Activated CD4-positive, alpha-beta T cell treated with anti-CD3 and anti-CD28 coated beads for 24 hours (primary cell): ENCODE data around the gene RGS3.

Source experiments
- DNase-seq, 2 donors: peaks; one replicate each; pipeline ENCODE4 v3.0.0-alpha.2; 2020; ENCODE audit warnings: low read depth in 2 of 2

Gene RGS3

GRCh38 chr9:113570749-113571711 lies 107.5 kb downstream of the RGS3 start:
- DNase-seq = no peak

DNA sequence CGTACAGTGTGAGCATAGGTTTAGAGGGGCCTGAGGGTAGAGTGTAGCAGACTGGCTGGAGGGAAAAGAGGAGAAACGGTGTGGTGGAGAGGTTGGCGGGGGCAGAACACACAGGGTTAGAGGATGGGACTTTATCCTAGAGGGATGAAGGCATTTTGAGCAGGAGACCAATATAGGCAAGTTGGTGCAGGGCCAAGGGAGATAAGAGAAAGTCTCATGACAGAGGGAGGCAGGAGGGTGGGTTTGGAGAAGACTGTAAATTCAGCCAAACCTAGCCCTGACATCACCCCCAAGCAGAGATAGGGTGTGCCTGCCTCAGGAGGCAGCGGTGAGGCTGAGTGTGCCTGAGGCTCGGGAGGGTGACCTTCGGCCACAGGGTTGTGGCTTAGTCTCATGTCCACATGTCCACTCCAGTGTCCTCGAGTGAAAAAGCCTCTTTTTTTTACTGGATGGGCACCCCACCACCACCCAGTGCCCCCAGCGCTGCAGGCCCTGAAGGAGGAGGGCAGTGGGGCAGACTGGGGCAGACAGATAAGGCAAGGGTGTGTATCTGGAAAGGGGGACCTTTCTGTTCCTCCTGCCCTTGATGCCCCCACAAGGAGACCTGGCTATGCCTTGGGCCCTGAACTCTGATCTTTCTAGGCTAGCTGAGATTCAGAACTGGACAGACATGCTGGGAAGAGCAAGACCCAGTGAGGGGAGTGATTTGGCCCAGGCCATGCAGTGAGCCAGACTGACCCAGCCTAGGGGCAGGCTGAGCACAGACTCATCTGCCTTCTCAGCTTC lies 108.7 kb downstream of the RGS3 start:
- DNase-seq = no peak

DNA sequence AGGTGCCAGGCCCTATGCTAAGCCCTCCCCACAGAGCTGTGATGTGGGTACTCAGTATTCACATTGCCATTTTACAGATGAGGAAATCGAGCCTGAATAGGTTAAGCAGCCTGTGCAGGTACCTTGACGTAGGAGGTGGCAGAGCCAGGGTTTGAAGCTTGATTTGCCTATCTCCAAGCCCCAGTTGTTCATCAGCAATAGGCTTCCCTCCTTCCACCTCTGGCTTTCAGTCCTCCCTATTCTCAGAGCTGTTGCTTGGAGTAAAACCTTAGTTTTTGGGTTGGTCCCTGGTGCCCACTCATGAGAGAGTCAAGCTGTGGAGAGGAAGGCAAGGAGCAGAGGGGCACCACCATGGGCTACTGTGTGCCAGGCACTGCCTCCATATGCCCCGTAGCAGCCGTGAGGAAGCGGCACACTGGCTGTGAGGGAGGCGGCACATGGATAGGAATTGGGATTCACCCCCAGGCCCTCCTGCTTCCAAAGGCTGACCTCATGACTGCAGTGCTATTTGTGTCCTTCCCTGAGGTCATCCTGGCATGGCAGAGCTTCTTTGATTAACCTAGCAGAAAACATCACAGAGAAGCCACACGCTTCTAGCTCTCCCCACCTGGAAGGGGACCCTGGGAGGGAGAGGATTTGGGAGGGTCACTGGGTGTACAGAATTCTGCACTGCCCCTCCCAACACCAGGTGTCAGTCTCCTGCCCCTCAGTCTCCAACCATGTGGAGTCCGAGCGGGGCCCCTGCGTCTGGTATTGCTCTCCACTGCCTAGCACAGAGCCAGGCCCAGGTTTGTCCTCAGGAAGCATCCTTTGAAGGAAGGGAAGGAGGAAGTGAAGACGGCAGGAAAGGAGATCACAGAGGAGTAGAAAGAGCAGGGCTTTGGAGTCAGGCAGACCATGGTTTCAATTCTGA lies 109.8 kb downstream of the RGS3 start:
- DNase-seq = no peak

DNA sequence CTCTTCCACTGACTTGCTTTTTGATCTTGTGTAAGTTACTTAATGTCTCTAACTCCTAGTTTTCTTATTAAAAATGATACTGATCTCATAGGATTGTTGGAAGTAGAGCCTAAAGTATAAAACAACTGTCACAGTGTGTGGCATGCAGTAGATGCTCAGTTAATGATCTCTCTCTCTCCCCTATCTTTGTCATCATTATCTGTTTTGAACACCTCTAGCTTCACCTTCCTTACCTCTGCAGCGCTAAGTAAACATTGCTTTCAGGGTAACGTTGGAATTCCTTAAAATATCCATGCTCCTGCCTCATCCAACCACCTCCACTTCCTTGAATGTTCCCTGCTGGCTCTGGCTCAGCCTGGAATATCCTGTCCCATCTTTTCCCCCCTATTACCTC lies 110.4 kb downstream of the RGS3 start:
- DNase-seq = no peak

GRCh38 chr9:113574441-113575262 lies 111.1 kb downstream of the RGS3 start:
- no peak for DNase-seq

GRCh38 chr9:113577525-113578261 lies 114.2 kb downstream of the RGS3 start:
- DNase-seq = no peak

DNA sequence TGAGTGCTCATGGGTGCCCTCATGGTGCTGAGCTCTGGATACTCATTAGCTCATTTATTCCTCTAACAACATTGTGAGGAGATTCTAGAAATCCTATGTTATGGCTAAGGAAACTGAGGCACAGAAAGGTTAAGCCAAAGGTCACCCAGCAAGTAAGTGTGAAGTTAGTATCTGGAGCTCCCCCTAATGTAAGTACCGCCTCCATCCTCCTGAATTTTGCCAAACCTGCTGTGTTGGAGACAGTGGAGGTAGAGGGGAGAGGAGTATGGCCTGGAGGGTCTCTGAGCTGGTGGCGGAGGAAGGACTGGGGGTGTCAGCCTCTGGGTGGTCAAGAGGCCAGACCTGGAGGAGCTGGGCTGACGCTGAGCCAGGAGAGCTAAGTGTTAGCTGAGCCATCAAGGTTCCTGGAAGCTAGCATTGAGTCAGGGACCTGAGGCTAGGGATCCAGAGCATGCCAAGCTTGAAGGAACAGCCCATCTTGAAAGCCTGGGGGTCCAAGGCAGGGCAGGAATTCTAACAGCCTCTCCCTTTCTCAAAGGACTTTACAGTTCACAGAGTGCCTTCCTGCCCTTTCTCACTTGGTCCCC lies 114.8 kb downstream of the RGS3 start:
- DNase-seq = no peak

- DNase-seq = peak; percentile 64 to 75
Measured at GRCh38 chr9:113578882-113579282, 115.4 kb downstream of the RGS3 start.

DNA sequence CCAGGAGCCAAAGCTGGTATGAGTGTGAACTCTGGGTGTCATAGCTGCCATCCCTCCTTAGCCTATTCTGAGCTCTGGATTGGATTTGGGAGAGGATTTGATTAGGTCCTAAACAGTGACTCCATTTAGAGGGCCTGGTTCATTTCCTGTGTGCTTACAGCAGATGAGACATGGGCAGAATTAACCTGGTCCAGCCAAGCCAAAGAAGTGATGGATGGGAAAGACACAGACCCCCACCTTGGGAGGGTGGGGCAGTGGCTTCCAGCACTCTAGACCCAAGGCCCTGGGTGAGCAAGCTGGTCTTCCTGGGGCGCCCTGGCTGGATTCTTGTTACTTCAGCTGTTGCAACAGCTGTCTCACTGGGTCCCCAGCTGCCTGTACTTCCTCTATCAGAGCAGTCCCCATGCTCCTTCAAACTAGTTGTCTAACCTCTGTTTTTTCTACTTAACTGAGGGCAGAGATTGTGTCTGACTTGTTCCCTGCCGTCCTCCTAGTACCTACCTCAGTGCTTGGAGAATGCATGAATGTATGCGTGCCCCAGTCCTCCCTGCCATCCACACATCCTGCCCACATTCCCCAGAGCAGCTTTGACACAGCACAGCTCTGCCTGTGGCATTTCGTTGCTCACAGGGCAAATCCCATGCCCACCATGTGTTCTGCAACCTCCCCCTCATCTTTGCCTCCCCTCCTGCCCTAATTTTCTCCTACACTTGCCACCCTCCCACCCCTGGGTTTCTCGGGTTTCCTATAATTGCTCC lies 115.9 kb downstream of the RGS3 start:
- DNase-seq = no peak

DNA sequence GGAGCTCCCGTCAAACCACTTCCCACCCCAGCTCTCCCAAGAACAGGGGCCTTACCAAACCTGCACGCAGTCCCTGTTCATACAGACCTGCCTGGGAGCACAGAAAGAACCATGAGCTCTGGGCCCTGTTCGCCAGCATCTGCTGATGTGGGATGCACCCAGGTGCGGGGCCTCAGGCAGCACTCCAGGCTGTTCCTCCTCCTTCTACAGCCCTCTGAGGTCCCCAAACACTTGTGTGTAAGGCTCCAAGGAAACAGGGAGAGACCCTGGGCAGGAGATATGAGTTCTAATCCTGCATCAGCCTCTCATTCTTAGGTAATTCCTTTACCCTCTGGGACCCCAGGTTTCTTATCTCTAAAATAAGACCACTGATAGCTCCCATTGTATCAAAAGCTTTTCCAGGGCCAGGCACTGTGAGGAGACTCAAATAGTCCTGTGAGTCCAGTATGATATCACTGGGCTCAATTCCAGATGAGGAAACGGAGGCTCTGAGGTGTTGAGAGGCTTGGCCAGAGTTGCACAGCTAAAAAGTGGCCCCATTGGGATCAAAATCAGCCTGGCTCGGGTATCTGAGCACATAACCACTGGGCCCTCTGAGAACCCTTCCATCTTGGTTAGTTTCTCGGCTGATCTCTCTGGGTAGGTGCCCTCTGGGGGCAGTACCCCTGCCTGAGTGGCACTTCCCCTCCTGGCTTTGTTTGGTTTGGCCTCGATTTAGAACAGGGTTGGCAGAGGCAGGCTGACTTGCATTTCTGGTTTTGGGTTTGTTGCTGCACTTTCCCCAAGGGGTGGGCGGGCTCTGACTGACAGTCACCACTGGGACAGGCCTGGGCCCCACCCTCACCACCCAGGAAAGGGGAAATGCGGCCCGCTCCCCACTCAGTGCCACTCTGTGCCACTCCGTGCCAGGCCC lies 116.8 kb downstream of the RGS3 start:
- peak; percentile 52 to 61 for DNase-seq

DNA sequence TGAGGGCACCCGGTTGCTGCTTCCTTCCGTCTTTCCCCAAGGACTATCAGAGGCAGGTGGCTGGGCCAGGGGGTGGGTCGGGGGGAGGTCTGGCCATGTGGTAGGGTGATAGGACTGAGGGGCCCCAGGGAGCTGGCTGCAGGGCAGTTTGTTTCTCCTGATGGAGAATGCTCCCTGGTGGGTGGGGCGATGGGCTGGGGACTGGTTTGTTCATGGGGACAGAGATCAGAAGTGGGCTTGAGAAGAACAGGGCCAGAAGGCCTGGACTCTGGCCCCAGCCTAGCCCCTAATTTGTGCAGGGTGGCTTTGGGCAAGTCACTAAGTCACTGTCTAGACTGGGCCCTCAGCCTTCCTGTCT lies 117.4 kb downstream of the RGS3 start:
- no peak for DNase-seq

DNA sequence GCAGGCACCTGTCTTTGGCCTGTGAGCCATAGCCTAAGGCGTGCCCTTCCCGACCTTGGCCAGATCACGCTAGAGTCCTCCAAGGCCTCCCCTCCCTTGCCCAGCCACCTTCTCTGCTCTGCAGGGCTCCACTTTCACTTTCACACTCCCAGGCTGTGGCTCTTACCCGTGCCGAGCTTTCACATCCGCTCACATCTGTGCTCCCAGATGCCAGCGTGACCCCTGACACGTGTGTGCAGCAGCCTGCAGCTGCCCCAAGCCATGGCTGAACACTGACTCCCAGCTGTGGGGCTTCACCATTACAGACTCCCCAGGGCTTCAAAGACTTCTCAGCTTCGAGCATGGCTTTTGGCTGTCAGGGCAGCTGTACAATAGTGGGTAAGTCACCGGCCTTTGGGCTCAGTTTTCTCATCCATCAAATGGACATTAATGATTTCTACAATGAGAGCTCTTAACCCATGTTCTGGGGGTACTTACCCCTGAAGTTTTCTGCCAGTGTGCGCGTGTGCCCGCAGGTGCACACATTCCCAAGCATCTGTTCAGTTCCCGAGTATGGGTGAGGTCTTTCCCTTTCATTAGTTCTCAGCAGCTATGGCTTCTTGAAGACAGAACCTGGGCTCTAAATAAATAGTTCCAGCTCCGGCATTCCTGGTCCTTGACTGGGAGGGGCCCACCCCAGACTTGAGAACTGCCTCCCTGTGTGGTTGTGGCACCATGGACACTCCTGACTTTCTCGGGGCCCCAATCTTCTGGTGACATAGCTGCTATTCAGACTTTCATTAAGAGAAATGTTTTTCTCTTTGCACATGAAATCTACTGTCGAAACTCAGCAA lies 118.6 kb downstream of the RGS3 start:
- DNase-seq = peak; percentile 41 to 66

DNA sequence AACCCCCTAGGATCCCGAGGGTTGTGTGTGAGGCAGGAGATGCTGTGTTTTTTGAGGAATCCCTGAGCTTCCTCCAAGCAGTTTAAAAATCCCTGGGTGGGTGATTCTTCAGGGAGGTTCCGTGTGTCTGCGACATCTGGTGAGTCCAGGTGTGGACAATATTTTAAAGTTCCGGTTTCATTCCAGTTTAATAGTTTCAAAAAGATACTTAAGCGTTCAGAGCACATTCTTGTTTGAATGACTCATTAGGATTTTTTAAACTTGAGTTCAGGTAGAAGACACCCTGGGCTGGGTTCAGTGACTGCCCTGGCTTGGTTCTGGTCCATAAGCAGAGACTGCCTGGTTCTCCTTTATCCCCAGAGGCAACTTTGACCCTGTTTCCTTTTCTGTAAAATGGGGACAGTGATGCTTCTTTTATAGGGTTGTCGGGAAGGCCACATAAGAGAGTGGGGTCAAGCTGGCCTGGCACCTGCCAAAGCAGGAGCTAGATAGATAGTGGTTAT lies 119.2 kb downstream of the RGS3 start:
- no peak for DNase-seq

DNA sequence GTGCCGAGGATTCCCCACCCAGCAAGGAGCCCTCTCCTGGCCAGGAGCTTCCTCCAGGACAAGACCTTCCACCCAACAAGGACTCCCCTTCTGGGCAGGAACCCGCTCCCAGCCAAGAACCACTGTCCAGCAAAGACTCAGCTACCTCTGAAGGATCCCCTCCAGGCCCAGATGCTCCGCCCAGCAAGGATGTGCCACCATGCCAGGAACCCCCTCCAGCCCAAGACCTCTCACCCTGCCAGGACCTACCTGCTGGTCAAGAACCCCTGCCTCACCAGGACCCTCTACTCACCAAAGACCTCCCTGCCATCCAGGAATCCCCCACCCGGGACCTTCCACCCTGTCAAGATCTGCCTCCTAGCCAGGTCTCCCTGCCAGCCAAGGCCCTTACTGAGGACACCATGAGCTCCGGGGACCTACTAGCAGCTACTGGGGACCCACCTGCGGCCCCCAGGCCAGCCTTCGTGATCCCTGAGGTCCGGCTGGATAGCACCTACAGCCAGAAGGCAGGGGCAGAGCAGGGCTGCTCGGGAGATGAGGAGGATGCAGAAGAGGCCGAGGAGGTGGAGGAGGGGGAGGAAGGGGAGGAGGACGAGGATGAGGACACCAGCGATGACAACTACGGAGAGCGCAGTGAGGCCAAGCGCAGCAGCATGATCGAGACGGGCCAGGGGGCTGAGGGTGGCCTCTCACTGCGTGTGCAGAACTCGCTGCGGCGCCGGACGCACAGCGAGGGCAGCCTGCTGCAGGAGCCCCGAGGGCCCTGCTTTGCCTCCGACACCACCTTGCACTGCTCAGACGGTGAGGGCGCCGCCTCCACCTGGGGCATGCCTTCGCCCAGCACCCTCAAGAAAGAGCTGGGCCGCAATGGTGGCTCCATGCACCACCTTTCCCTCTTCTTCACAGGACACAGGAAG lies 120.2 kb downstream of the RGS3 start:
- DNase-seq = no peak

DNA sequence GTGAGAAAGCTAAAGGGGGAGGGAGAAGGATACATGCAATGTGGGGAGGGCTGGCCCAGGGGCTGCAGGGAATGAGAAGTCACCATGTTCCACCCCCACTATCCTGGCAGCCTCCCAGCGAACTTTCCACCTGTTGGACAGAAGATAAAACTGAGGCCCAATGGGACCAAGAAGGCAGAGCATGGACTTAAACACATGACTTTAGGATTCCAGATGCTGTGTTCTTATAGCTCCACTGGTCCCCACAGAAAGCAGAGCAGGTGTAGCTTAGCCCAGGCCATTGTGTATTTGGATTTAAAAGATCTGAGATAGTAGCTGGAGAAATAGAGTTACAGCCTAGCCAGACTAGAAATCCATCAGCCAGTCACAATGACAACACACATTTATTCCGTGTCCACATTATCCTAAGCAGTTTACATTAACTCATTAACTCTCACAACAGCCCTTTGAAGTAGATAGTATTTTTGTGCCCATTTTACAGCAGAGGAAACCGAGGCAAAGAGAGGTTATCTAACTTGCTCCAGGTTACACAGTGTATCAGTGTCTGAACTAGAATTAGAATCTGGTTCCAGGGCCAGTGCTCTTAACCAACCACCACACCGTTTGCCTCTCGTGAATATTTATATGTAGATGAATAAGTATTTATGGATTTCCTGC lies 121.0 kb downstream of the RGS3 start:
- no peak for DNase-seq
